CD4-positive, alpha-beta T cell treated with Interleukin-15 for 1 hour (primary cell): ENCODE measurements around the gene SHISA7.

Experiments used
- DNase-seq: peaks from one replicate; pipeline ENCODE4 v3.0.0-alpha.2; 2020

The SHISA7 gene

DNA sequence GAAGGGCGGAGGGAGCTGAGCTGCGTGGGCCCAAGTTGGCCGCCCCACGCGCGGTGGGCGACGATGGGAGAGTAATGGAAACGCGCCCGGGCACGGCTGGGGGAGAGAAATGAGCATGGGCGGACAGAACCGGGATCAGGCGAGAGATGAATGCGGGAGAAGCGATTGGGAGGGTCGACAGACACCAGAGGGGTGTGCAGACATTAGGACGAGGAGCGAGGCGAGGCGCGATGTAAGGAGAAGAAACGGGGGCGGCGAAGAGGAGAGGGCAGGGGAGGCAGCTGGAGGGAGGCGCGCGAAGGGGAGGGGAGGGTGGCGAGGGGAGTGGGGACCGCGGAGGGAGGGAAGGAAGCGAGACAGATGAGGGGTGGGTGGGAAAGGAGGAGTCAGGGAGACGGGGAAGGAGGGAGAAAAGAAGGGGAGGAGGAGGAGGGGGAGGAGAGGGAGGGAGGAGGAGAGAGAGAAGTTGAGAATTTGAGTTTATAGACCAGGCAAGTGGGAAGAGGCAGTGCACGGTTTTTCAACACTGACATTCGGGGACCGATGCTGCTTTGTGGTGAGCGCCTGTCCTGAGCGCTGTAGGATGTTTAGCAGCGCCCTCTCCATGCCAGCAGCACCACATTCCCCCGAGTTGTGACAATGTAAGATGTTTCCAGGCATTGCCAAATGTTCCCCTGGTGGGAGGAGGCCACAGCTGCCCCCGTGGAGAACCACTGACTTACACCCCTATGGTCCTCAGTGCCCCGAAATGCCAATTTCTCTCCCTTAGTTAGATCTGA is at the start of gene SHISA7:
Gene SHISA7, minus strand, starts transcription at position 256 of the 779 bp plus-strand sequence. CDS start 437 bp downstream, outside the sequence.
- no peak for DNase-seq

DNA sequence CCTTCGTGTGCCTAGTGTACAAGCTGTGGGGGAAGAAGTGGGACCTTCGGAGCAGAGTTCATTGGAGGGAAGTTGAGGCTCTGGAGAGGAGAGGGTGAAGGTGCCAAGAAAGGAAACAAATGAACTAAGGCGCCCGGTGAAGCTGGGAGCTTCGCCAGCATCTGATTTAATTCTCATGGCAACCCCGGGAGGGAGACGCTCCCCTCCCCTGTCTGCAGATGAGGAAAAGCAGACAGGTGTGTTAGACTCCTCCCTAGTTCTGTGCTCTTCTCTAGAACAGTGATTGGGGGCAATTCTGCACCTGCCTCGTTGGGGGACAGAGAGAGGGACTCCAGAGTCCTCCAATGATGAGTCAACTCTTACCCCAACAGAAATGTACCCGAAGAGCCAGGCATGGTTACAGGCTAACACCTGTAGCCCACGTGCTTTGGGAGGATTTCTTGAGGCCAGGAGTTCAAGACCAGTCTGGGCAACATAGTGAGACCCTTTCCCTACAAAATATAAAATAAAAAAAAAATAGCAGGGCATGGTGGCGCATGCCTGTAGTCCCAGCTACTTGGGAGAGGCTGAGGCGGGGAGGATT is 49.4 kb upstream of the SHISA7 start:
- no peak for DNase-seq

DNA sequence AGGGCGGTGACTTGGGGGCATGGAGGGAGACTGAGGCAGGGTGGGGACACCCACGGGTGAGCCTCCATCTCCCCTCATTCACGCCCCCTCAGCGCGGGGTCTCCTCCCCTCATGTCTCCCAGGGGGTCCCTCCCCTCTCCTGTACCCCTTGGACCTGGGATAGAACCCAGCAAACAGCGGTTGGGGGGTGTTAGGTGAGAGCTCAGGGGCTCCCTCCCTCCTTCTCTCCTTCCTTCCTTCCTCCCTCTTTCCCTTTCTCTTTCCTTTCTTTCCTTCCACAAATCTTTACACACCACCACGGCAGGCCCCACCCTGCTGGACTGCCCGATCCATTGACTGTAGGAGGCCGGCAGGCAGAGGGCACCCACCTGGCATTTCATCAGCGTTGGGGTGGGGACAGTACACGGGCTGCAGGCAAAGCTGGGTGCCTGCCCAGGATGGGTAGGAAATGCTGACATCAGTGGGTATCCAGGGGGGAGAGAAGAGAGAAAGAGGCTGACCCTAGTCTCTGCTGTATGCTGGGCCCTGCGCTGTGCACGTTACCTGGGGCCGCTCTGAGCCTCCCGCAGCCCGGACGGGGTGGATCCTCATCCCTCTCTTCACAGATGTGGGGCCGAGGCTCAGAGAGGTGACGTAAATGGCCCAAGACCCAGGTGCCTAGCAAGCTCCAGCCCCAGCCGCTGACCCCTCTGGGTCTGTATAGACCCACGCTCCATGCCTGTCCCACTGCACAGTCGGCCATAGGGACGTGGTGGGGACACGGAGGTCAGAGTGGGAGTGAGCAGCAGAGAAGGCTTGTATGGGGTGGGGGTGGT is 48.7 kb upstream of the SHISA7 start:
- DNase-seq: no peak

DNA sequence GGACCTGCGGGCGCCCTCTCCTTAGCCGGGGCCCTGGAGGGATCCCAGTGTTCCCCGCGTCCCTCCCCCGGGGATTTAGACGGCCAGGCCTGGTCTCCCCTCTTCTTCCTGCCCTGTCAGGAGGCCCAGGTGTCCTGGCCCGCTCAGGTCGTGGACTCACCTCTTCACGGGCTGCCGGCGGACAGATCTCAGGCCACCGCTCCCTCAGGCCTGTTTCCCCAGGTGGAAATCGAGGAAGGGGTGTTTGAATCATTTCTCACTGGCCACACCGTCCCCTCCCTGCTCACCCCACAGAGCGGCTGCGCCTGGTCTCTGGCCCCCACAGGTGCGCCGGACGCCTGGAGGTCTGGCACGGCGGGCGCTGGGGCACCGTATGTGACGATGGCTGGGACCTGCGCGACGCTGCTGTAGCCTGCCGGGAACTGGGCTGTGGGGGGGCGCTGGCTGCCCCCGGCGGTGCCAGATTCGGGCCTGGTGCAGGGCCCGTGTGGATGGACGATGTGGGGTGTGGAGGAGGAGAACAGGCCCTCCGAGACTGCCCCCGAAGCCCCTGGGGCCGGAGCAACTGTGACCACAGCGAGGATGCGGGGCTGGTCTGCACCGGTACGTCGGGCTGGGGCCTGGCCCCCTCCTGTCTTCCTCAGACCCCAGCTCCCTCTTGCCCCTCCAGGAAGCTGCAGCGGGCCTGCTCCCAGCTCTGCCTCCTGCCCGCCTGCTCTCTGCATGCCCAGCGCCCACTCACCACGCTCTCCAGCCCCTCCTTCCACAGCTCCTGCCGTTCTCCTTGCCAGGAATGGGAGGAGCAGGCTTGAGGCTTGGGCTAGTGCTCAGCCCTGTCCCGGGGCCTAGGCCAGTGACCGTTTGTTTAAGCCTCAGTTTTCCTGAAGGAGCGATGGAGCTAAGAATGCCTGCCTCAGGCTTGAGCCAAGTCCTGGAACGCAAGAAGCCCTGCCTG is 47.7 kb upstream of the SHISA7 start:
- no peak for DNase-seq

DNA sequence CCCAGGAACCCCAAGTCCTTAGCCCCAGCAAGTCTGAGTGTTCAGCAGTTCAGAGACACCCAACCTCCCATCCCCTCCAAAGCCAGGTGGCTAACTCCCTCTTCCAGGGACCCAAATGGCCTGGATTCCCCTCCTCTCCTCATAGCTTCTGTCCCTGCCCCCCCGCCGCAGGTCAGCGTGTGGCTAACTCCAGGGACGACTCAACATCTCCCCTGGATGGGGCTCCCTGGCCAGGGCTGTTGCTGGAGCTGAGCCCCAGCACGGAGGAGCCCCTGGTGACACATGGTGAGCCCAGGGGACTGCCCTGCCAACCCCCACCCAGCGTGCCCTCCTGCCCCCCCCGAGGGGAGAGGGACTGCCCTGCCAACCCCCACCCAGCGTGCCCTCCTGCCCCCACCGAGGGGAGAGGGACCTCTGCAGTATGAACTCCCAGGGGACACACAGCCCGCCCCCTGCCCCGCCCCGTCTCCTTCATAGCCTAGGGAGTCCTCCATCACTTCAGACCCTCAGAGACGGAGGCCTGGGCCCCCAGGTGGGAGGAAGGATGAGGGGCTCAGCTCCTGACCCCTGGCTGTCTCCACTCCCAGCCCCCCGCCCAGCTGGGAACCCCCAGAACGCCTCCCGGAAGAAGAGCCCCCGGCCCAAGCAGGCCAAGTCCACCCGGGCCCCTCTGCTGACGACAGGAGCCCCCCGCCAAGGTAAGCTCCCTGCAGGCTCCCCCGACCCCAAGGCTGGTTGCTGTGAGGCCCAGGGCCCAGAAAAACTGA is 46.8 kb upstream of the SHISA7 start:
- DNase-seq: no peak

DNA sequence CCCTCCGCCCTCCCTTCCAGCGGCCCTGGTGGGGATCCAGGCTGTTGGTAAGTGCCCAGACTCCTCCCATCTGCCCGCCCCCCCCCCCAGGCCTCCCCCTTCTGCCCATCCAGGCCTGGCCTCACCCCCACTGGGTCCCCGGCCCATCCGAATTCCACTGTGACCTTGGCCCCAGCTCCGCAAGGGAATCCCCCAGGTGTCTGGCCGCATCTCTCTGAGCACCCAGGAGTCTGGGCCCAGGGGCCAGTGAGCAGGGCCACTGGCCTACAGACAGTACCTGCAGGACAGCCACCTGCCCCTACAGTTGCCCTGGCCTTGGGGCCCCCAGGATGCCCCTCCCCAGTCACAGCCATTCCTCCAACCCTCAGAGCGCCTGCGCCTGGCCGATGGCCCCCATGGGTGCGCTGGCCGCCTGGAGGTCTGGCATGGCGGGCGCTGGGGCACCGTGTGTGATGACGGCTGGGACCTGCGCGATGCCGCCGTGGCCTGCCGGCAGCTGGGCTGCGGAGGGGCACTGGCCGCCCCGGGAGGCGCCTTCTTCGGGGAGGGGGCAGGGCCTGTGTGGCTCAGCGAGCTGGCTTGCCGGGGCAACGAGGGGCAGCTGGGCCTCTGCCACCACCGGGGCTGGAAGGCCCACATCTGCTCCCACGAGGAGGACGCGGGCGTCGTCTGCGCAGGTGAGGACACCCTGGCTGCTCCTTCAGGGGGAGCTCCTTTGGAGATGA is 46.0 kb upstream of the SHISA7 start:
- no peak for DNase-seq

DNA sequence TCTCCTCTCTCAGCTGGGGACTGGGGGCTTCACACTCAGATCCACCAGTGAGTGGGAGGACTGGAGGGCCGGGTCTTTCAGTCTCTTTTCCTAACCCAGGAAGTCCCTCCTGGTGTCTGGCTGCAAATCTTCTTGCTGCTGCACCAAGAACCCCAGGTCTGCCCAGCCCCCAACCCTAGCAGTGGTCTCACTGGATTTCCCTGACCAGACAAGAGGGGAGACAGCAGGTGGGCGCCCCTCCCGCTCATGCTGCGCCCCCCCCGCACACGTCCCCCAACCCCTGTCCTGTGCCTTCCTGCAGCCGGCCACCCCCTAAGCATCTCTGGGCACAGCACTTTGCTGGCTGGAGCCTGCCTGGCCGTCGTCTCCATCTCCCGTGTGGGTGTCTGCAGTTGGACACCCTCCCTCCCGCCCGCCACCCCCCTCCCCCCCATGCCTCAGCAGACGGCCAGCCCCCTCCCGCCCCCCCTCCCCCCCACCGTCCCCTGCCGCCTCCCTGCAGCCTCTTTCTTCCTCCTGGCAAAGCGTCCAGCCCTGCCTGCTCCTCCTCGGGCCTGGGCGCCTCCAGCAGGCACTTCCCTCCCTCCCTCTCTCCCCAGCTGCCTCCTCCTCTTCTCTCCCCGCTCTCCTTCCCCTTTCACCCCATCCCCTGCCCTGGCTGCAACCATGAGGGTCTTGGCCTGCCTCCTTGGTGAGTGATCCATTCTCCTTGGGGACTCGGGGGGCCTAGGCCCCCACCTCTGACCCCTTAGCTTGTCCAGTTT is 45.0 kb upstream of the SHISA7 start, which contains the start of gene SSC5D:
Gene SSC5D, plus strand, starts transcription at position 513 of the 764 bp plus-strand sequence. Its CDS starts 154 bp downstream, at position 667.
- DNase-seq: no peak

DNA sequence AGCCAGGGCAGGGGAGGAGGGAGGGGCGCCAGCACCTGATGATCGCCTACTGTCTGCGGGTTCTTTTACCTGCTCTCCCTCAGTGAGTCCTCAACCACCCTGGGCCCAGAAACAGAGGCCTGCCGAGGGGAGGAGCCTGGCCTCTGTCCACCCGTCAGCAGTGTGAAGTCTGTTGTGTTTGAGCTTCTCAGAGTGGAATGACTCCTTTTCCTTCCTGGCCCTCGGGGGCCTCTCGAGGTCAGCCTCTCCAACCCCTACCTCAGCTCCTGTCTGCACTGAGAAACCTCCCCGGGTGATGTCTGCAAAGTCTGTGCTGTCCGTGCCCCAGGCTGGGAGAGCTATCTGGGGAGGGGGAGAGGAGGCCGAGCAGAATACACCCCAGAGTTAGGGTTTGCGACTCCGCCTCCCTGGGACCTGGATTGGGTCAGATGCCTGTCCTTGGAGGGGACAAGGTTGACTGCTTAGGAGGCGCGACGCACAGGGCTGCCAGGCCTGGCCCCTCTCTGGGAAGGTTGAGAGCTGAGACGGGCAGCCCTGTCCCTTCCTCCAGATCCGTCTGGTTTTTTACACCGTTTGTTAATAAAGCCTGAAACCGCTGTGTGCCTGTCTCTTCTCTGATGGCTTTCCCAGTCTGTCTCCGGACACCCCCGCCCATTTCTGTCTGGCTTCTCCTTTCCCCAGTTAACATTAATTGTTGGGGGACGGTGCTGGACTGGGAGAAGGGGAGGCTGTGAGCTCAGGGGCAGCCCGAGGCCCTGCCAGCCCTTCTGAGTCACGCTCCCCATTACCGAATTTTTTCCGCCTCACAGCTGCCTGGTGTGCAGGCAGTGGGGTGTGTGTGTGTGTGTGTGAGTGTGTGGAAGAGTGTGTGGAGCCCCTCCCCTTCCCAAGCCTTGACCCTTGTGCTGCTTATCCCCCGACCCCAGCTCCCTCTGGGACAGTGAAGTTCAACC is 44.1 kb upstream of the SHISA7 start:
- DNase-seq: no peak

DNA sequence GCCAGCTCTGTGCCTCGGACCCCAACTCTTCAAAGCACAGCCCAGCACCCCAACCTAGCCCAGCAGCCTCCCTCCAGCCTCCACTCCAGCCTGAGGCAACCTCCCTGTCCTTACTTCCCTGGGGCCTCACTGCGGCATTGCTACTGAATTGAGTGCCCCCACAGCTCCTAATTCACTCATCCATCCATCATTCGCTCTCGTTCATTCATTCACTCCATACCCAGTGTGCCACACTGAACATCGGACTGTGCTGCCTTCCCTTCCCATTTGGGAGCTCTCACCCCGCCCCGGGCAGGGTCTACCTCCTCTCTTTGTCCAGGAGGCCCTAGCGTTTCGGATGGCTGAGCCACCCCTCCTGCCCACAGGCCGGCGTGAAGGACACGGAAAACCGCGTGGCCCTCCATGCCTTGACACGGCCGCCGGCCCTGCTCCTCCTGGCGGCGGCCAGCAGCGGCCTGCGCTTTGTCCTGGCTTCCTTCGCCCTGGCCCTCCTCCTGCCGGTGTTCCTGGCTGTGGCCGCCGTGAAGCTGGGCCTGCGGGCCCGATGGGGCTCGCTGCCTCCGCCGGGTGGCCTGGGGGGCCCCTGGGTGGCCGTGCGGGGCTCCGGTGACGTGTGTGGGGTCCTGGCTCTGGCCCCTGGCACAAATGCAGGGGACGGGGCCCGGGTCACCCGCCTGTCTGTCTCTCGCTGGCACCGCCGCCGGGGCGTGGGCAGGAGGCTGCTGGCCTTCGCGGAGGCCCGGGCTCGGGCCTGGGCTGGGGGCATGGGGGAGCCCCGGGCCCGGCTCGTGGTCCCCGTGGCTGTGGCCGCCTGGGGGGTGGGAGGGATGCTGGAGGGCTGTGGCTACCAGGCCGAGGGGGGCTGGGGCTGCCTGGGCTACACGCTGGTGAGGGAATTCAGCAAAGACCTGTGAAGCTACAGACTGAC is 43.2 kb upstream of the SHISA7 start:
- DNase-seq: no peak

DNA sequence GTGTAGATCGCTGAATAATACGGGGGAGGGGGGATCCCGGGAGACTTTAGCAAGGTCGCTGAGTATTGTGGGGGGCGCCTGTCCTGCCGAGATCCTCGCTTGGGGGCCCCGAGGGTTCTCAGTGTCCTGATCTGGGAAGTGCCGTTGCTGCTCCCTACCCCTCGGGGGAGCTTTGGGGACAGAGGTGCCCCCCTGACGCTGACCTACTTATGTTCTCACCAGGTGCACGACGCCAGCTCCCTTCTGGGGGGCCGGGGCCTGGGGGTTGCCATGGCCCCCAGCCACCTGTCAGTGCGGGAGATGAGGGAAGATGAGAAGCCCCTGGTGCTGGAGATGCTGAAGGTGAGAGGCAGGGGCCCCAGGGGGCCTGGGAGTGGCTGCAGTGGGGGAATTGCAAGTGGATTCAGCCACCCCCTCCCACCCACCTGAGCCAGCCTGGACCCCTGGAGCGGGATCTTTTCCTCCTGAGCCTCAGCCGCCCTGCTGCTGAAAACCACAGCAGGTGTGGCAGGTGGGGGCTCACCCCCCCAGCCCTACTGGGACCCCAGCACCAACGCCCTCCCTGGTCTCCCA is 42.4 kb upstream of the SHISA7 start:
- no peak for DNase-seq

DNA sequence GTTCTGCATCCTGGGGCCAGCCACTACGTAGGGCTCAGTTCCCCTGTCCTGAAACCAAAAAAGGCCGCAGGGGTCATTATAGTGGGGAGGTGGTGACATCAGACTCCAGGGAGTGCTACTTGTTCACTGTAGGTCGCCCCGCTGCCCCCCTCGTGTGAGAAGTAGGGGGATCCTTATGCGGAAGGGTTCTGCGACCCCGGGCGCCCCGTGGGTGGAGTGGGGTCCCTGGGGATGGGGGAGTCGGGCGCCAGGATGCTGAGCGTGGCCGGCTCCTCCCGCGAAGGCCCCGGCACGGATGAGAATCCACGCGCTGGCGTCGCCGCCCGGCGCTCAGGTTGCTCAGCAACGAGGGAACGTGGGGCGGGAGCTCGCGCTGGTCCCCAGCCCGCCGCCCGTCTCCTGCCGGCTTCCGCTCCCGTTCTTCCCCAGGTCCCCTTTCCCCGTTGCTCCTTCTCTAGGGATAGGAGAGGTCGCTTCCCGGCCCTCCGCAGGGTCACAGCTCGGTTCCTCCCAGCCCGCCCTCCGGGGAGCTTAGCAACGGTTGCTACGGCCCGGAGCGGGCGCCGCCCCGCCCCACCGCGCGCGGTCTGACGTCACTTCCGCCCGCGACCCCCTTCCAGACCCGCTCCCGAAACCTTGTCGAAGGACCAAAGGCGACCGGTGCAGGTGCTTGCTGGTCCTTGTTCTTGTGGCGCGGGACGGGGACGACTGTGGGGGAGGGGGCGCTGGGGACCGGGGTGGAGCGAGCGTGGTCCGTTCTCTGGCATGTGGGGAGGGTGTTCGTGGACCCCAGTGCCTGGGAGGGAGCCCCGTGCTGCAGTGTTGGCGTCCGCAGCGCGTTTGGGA is 41.7 kb upstream of the SHISA7 start, which contains the start of gene NAT14:
Gene NAT14, plus strand, starts transcription at position 596 of the 846 bp plus-strand sequence. CDS start 521 bp downstream, outside the sequence.
- DNase-seq: peak; percentile 74

DNA sequence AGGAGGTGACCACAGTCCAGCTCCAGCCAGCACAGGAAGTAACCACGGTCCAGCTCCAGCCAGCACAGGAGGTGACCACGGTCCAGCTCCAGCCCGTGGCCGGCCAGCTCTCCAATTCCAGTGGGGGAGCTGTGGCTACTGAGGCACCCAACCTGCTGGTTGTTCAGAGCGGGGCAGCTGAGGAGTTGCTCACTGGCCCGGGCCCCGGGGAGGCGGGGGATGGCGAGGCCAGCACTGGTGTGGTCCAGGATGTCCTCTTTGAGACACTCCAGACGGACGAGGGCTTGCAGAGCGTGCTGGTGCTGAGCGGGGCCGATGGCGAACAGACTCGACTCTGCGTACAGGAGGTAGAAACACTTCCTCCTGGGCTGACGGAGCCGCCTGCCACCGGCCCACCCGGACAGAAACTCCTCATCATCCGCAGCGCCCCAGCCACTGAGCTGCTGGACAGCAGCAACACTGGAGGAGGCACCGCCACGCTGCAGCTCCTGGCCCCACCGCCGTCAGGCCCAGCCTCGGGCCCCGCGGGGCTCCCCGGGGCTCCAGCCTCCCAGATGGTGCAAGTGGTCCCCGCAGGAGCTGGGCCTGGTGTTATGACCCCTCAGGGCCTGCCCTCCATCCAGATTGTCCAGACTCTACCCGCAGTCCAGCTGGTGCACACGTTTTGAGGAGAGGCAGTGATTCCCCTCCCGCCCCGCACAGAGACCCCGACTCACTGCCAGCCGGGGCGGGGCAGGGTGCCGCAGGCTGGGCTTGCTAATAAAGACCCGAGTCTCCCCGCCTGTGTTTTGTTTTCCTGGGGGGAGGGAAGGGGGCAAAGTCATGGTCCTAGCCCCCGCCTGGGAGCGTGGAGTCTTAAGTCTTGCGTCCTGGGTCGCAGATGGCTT is 40.8 kb upstream of the SHISA7 start:
- DNase-seq: no peak

DNA sequence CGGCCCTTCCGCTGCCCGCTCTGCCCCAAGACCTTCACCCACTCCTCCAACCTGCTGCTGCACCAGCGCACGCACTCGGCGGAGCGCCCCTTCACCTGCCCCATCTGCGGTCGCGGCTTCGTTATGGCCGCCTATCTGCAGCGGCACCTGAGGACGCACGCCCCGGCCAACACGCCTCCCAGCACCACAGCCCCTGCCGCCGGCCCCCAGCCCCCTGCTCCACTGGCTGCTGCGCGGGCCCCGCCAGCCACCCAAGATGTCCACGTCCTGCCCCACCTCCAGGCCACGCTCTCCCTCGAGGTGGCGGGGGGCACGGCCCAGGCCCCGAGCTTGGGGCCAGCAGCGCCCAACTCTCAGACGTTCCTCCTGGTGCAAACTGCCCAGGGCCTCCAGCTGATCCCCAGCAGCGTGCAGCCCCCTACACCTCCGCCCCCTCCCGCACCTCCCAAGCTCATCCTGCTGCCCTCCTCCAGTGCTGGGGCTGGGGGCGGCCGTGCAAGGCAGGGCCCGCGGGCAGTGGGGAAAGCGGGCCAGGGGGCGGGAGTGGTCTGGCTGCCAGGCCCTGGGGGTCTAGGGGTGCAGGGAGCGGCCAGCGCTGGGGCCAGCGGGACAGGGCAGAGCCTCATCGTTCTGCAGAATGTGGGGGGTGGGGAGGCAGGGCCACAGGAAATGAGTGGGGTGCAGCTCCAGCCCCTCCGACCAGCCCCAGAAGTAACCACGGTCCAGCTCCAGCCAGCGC is 40.0 kb upstream of the SHISA7 start:
- no peak for DNase-seq
